Epithelial cell of prostate (primary cell): ENCODE measurements around the gene REEP3.
A peak's percentile ranks its signal among the peaks of the same experiment; 100 is the strongest.

Experiments
- DNase-seq: peaks from one replicate; pipeline ENCODE4 v3.0.0-alpha.2; 2011; ENCODE audit warnings: low read depth, low spot score
- H3K27ac ChIP-seq: fragments of 450-650 bp; 2 replicates; pipeline ENCODE4 v1.5.1; 2017; ENCODE audit warnings: mild to moderate bottlenecking

Gene REEP3

GRCh38 chr10:63504145-63504881 is 16.9 kb upstream of the REEP3 start:
- DNase-seq: peak; percentile 83
- peak overlapping the region; percentile 63 for H3K27ac ChIP-seq

- peak overlapping the region; percentile 63 for H3K27ac ChIP-seq
- no peak for DNase-seq
Measured at GRCh38 chr10:63505562-63505961, 15.6 kb upstream of the REEP3 start.

DNA sequence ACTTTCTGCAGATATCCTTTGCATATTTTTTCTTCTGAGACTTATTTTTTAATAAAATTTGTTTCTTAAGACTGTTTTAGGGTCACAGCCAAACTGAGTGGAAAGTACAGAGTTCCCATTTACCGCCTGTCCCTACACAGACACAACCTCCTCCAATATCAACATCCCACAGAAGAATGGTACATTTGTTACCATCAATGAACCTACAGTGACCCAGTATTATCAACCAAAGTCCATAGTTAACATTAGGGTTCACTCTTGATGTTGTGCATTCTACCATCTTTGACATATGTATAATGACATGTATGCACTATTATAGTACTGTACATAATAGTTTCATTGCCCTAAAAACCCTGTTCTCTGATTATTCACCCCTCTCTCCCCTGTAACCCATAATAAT is 14.6 kb upstream of the REEP3 start:
- DNase-seq: no peak
- no peak overlapping the region for H3K27ac ChIP-seq

GRCh38 chr10:63515002-63515763 is 6.0 kb upstream of the REEP3 start:
- DNase-seq: no peak
- peak overlapping the region; percentile 75 for H3K27ac ChIP-seq

- no peak for DNase-seq
- H3K27ac ChIP-seq: peak overlapping the region; percentile 75
Measured at GRCh38 chr10:63516207-63516606, 5.0 kb upstream of the REEP3 start.

GRCh38 chr10:63518690-63519288 is 2.4 kb upstream of the REEP3 start:
- no peak overlapping the region for H3K27ac ChIP-seq
- DNase-seq: no peak

DNA sequence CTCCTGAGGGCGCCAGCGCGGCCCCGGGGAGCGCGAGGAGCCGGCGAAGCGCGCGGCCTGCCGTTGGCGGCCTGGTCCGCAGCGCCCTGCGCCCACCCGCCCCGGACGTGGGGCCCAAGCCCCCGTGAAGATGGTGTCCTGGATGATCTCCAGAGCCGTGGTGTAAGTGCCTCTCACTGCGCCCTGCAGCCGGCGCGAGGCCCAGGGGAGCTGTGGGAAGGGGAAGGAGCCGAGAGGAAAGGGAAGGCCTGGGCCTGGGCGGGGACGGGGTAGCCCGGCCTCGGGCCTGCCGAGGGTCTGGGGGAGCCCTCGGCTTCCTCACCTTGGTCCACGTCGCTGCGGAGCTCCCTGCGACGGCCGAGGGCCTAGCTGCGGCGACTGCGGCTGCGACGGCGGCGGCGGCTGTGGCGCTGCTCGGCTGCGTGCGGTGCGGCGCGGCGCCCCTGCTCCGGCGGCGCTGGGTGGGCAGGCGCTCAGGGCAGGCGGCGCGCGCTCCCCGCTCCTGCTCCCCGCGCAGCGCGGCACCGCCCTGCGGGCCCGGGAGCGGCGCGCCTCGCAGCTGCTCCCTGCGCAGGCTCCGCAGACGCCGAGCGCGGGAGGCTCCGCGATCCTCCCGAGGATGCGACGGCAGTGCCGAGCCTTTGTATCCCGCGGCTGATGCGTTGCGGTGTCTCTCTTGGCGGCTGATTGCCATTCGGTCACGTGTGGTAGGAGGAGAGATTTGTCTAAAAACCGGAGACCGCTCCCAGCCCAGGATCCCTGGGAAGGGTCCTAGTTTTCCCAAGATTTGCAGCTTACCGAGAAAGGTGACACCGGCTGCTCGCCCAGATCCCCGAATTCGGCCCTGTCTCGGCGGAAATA is 445 bp downstream of the REEP3 start:
- DNase-seq: no peak
- peak overlapping the region; percentile 97 for H3K27ac ChIP-seq

DNA sequence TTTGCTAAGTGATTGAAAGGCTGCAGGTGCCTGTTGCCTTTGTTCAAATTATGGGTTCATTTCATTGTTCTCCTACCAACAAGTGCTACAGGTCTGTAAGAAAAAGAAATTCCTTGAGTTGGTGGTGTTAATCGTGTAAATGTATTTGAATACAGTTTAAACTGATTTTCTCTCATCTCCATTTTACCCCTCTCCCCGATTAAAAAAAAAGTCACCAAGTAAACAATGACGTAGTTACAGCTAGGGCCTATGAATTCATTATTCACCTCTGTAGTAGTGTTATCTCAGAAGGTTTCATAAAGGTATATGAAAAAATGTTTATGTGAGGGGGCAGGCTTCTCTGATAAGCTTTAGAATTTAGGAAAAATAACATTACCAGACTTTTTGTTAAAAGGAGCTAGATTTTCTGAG is 1.1 kb downstream of the REEP3 start:
- H3K27ac ChIP-seq: peak overlapping the region; percentile 97
- DNase-seq: no peak

DNA sequence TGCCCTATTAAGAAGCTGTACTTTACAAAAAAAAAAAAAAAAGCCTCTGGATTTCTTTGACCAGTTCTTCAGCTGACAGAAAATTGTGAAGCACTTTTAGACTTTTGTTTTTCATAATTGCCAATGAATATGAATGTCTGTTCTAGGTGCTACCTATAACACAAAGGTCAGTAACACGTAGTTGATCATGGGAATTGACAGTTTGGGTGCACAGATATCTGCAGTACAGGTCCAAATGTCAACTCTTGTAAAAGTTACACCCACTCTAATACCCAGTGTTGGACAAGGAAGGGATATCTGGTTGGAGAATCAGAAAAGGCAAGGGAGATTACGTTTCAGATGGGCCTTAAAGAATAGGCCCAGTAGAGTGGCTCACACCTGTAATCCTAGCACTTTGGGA is 1.8 kb downstream of the REEP3 start:
- no peak for DNase-seq
- peak overlapping the region; percentile 97 for H3K27ac ChIP-seq

- no peak for DNase-seq
Measured at GRCh38 chr10:63525021-63525420, 3.8 kb downstream of the REEP3 start.

GRCh38 chr10:63527401-63527800 is 6.2 kb downstream of the REEP3 start:
- H3K27ac ChIP-seq: no peak overlapping the region
- DNase-seq: no peak

More at GRCh38 chr10:63525021-63525420, 3.8 kb downstream of the REEP3 start:
- H3K27ac ChIP-seq: no peak overlapping the region

GRCh38 chr10:63528084-63528744 is 7.0 kb downstream of the REEP3 start:
- H3K27ac ChIP-seq: no peak overlapping the region
- DNase-seq: no peak

- no peak overlapping the region for H3K27ac ChIP-seq
- no peak for DNase-seq
Measured at GRCh38 chr10:63530409-63530808, 9.2 kb downstream of the REEP3 start.

GRCh38 chr10:63534723-63535122 is 13.5 kb downstream of the REEP3 start:
- no peak for DNase-seq
- peak overlapping the region; percentile 58 for H3K27ac ChIP-seq

GRCh38 chr10:63536698-63537097 is 15.5 kb downstream of the REEP3 start:
- H3K27ac ChIP-seq: peak overlapping the region; percentile 58
- no peak for DNase-seq

GRCh38 chr10:63537536-63537935 is 16.3 kb downstream of the REEP3 start:
- H3K27ac ChIP-seq: peak overlapping the region; percentile 58
- no peak for DNase-seq

- DNase-seq: no peak
- H3K27ac ChIP-seq: no peak overlapping the region
Measured at GRCh38 chr10:63539377-63539776, 18.2 kb downstream of the REEP3 start.

- H3K27ac ChIP-seq: no peak overlapping the region
- no peak for DNase-seq
Measured at GRCh38 chr10:63539994-63540393, 18.8 kb downstream of the REEP3 start.

DNA sequence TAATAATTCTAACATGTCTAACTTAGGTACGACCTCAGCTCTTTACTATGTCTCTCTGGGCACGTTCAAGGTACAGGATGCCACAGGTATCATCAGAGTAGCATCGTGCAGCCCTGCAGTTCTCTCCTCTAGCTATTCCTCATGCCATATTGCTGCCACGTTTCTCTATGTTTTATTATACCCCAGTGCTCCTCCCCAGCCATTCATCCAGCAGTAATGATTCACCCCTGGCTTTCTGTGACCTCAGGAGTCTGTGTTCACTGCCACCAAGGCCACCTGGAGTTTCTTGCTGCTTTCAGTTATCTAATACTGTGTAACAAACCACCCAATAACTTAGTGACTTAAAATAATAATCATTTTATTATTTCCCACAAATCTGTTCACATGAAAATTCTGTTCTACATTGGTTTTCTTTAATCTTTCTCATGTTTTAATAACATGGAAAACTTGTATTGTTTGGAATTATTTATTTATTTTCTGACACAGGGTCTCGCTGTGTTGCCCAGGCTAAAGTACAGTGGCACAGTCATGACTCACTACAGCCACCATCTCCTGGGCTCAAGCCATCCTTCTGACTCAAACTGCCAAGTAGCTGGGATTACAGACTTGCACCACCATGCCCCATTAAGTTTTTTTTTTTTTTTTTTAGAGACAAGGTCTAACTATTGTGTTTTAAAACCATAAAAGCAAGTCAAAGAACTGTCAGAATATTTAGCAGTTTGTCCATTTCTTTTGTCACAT is 21.8 kb downstream of the REEP3 start:
- H3K27ac ChIP-seq: peak overlapping the region; percentile 1
- no peak for DNase-seq
